Cardiac fibroblast (primary cell): Measurements from ENCODE around the gene NKX6-2.

Experiments
- DNase-seq, 2 donors: peaks; one replicate each; pipeline versions ENCODE4 v3.0.0 to v3.0.0-alpha.2; 2010; ENCODE audit warnings: low read depth in 2 of 2
- H3K4me3 ChIP-seq, 2 donors: replicated peaks in 1 of 2; 1 replicate in 1 of 2; 2 replicates in 1 of 2; pipeline ENCODE4 v1.5.1; 2011; ENCODE audit warnings: low read depth in 2 of 2, low read length in 2 of 2, mild to moderate bottlenecking in 2 of 2, moderate library complexity in 1 of 2
- TF ChIP-seq, protein P1 (sequence below): IDR thresholded peaks from one replicate; pipeline ENCODE4 v1.5.1; 2011; ENCODE audit warnings: low read depth, mild to moderate bottlenecking, low read length, inconsistent platforms

The NKX6-2 gene

DNA sequence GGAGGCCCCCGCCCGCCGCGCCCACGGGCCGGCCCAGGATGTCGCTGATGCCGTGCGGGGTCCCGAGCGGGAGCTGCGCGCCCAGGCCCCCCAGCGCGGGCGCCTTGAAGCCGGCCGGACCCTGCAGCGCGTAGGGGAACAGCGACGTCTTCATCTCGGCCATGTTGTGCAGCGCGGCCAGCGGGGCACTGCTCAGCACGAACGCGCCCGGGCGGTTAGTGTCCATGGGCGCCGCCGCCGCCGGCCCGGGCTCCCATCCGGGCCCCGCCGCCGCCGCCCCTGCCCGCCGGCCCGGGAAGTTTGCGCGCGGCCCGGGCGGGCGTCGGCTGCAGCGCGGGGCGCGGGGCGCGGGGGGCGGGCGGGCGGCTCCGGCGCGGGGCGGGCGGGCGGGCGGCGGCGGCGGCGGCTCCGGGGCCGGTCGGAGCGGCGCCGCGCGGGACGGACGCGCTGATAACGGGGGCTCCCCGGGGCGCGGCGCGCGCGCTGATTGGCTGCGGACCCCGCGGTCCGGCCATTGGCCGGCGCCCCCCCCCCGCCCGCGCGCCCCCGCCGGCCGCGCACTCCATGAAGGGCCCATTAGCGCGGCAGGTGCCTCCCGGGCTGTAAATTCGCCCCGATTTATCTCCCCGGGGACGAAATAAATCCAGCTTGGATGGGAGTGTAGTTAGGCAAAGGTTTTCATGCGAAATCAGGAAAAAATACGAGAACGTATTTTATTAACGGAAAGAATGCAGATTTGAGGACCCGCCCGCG, at the start of gene NKX6-2:
Gene NKX6-2 (minus strand): TSS at position 425 of the 753 bp plus-strand sequence. CDS start 199 bp downstream, at position 226.
- TF ChIP-seq, protein P1, sequence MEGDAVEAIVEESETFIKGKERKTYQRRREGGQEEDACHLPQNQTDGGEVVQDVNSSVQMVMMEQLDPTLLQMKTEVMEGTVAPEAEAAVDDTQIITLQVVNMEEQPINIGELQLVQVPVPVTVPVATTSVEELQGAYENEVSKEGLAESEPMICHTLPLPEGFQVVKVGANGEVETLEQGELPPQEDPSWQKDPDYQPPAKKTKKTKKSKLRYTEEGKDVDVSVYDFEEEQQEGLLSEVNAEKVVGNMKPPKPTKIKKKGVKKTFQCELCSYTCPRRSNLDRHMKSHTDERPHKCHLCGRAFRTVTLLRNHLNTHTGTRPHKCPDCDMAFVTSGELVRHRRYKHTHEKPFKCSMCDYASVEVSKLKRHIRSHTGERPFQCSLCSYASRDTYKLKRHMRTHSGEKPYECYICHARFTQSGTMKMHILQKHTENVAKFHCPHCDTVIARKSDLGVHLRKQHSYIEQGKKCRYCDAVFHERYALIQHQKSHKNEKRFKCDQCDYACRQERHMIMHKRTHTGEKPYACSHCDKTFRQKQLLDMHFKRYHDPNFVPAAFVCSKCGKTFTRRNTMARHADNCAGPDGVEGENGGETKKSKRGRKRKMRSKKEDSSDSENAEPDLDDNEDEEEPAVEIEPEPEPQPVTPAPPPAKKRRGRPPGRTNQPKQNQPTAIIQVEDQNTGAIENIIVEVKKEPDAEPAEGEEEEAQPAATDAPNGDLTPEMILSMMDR: no peak
- no peak for DNase-seq
- no peak within 1 kb of the TSS for H3K4me3 ChIP-seq

DNA sequence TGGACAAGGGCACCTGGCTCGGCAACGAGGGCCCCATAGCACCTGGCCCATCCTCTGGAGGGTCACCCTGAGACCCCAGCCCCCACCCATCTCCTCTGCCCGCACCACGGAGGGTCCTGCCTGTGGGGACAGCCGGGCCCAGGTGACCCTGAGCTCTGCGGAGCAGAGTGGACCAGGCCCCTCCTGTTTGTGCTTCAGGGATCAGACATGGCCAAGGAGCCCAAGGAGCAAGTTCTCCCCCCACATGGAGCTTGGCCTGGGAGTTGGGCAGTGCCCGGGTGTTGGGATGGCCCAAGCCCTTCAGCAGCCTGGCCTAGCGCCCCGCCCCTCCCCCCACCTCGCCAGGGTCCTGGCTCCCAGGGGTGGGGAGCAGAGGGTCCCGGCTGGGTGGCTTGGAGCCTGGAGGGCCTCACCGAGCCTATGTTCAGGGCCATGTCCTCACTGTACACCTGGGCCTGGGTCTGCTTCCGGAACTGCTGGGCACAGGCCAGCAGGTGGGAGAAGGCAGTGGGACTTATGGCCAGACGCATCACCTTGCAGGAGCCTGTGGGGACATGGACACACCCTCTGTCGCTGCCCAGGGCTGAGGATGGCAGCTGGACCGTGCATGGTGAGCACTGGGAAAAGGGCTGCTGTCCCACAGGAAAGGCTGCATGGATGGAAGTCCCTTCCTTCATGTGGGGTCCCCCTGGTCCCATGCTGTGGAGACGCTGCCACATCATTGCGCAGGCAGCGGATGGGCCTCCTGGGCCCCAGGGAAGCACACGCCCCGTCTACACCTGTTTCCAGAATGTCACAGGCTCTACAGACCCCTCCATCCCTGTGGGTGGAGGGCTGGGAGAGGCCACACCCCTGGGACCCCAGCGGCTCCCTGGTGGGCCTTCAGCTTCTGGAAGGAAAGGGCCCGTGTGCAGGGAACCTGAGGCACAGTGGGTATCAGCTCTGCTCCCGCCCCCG, 49.2 kb upstream of the NKX6-2 start:
- no peak for DNase-seq
- TF ChIP-seq, protein P1: no peak
- no peak overlapping the region for H3K4me3 ChIP-seq

DNA sequence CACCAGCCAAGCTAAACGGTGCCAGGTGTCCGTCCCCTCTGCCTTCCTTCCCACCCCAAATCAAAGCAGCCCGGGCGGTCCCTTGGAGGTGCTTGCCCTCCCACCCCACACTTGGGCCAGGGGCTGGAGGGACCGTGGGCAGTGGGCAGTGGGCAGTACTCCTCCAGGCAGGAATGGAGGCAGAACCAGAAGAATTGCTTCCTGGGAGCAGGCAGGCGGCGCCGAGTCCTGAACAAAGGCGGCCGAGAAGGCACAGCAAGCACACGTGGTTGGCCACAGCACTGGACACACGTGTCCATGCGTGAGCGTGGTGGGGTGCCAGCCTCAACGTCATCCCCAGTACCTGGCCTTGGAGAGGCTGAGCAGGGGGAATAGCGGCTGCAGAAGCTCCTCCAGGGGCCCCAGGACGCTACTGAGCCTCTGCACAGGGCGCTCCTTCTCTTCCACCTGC, 48.4 kb upstream of the NKX6-2 start:
- no peak for DNase-seq
- TF ChIP-seq, protein P1: no peak
- H3K4me3 ChIP-seq: no peak overlapping the region

DNA sequence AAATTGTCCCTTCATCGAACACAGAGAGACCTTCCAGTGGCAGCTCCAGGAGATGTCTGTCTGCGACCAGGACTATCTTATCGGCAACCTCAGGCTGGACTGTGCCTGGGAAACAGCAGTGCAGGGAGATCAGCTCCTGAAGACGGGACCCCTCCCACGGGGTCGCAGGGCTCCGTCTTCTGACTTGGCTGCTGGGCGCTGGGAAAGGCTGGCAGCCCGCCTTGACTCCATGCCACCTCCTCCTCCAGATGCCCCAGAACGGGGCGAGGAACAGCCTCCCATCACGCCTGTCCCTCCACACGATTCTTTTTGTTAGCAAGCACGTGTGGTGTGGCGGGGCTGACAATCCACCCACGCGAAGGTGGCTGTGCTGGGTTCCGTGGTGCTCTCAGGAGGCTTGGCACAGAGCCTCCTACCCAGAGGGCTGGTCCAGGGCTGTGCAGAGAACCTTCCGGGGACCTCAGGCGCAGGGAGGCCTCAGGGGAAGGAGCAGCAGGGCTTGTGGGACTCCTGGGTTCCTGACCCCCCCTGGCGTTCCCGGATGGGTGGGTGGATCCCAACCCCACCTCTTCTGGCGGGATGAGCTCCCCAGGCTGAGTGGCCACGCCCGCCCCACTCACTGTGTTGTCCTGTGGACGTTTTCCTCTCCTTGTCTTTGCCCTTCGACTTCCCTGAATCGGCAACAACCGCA, 47.6 kb upstream of the NKX6-2 start:
- TF ChIP-seq, protein P1: no peak
- no peak overlapping the region for H3K4me3 ChIP-seq
- no peak for DNase-seq

DNA sequence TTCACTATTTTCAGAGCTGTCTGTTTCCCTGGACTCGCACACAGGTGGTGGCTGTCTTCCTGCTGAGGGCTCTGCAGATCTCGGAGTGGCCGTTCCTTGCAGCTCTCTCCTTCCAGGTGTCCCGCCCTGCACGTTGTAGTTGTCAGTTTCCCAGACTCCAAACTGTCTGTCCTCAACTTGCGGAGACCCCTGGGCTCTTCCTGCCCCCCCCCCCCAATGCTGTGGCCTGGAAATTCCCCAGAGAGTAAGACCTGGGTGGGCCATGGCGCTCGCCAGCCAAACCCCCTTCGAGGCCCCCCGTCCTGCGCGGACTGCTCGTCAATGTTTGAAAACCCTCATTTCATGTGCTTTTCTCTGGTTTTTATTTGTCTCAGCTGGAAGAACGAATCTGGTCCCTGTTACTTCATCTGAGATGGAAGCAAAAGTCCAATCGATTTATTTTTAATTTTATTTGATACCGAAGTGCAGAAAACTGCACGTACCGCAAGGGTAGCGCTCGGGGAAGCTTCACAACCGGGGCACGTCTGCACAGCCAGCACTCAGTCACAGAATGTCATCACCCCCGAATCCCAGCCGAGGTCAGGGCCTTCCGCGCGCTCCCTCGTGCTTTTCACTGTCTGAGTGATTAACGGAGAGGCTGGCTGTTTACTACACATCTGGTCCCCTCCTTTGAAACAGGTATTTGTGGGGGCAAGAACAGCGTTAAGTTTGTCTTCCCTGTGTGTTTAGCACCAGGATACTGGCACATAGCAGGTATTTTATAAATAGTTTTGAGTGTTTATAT, 46.4 kb upstream of the NKX6-2 start:
- TF ChIP-seq, protein P1: no peak
- DNase-seq: no peak
- no peak overlapping the region for H3K4me3 ChIP-seq

DNA sequence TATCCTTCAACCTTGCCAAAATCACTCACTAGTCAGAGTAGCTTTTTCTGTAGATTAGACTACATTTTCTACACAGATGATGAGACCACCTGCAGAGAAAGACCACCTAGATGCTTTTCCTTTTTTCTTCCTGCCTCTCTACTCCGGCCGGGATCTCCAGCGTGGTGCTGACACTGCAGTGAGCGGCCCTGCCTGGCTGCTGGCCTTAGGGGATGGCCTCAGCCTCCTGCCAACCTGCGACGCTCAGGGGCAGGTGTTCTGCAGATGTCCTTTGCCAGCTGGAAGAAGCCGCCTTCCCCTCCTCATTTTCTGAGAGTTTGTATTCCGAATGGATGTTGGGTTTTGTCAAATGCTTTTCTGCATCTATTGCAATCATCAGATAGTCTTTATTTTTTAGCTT, 43.5 kb upstream of the NKX6-2 start:
- H3K4me3 ChIP-seq: no peak overlapping the region
- TF ChIP-seq, protein P1: no peak

More for the DNA sequence above, 43.5 kb upstream of the NKX6-2 start:
- no peak for DNase-seq
